ENCODE measurements around the gene PTPRA.

Gene PTPRA

GRCh38 chr20:2849529-2849928, 23.8 kb upstream of the PTPRA start:
- DNase-seq (ENCODE audit: low read depth) = no peak

- no peak for DNase-seq (ENCODE audit: low read depth)
Measured at GRCh38 chr20:2851086-2851485, 22.2 kb upstream of the PTPRA start.

DNA sequence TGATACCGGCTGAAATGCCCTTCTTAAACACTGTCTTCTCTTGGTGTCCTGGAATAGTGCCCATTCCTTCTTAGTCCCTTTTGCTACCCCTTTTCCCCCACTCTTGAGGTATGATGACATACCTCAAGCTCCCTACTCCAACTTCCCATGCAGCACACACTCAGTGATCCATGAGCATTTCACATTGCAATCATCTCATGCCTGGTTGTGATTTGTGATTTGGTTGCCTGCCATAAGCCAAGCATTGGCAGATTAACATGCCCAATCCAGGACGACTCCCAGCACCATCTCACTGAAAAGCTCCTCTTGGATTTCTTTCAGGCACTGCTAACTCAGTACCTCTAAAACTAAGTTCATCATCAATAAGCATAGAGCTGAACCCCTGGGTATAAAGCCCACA, 14.7 kb upstream of the PTPRA start:
- no peak for DNase-seq (ENCODE audit: low read depth)

DNA sequence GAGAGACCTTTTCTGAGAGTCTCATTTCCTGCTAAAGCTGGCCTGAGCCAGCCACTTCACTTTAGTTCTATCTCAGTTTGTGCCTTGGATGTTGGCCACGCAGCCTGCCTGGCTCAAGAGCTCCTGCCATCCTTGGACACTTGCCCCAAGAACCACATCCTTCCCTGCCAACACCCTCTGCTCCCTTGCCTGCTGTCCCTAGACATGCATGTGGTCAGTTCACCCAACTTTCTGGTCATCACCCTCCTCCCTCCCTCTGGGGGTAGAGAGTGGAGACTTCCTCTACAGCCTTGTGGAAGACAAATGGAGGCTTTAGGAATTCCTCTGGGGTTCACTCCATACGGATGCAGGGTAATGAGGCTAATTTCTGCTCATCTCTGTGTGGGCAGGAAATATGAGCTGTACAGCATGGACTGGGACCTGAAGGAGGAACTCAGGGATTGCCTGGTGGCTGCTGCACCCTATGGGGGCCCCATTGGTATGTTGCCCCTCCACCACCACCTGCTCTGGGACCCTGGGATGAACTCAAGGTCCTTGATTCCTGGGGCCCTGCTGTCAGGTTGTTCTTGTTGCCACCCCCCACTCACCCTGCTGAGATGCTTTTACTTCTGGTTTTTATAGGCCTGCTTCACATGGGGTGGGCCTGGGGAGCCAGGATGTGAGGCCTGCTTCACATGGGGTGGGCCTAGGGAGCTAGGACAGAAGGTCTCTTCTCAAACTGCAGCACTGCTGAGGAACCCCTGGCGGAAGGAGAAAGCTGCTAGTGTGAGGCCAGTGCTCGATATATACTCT, 13.8 kb upstream of the PTPRA start:
- DNase-seq (ENCODE audit: low read depth) = peak; percentile 81

GRCh38 chr20:2864626-2865025, 8.7 kb upstream of the PTPRA start:
- DNase-seq (ENCODE audit: low read depth) = no peak

DNA sequence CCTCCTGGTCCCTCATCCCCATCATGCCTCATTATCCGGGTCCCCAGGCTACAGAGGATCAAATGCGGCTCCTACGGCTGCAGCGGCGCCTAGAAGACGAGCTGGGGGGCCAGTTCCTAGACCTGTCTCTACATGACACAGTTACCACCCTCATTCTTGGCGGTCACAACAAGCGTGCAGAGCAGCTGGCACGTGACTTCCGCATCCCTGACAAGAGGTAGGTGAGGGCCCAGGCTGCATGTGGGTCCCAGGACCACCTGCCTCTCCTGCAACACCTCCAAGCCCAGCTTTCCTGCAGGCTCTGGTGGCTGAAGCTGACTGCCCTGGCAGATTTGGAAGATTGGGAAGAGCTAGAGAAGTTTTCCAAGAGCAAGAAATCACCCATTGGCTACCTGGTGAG, 8.2 kb upstream of the PTPRA start:
- no peak for DNase-seq (ENCODE audit: low read depth)

GRCh38 chr20:2865630-2866029, 7.7 kb upstream of the PTPRA start:
- DNase-seq (ENCODE audit: low read depth) = no peak

DNA sequence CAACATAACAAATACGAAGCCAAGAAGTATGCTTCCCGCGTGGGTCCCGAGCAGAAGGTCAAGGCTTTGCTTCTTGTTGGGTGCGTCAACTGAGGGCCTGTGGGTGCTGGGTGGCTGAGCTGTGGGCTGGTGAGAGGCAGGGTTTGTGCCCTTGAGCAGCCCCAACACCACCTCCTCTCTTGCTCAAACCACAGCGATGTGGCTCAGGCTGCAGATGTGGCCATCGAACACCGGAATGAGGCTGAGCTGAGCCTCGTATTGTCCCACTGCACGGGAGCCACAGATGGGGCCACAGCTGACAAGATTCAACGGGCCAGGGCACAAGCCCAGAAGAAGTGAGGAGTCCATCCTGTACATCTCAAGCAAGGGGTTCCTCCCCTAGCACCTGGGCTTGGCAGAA, 7.0 kb upstream of the PTPRA start:
- no peak for DNase-seq (ENCODE audit: low read depth)

DNA sequence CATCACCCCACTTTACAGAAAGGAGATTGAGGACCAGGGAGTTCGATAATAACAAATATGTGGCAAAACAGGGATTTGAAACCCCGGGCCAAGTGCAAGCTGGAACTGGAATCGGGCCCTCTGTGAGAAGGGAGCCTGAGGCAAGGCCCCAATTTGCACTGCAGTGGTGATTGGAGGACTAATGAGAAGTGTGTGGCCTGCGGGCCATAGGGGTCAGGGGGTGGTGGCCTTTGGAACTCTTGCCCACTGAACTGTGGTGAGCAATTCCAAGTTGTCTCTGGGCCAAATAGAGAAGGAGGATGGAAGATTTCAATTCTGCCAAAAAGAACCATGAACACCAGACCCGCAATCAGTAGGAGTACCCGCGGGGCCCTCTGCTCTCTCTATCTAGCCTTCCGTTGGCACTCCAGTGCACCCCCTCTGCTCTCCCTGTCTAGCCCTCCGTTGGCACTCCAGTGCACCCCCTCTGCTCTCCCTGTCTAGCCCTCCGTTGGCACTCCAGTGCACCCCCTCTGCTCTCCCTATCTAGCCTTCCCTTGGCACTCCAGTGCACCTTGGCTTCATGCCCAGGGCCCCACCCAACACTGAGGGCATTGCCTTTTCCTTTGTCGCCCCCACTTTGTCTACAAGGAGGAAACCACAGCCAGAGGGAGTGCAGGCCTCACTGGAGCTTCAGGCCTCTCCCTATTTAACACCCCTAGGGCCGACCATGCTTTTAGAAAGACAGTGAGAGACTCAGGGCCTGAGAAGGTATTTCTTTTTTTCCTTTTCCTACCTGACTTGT, 6.0 kb upstream of the PTPRA start:
- no peak for DNase-seq (ENCODE audit: low read depth)

GRCh38 chr20:2869381-2869780, 3.9 kb upstream of the PTPRA start:
- no peak for DNase-seq (ENCODE audit: low read depth)

DNA sequence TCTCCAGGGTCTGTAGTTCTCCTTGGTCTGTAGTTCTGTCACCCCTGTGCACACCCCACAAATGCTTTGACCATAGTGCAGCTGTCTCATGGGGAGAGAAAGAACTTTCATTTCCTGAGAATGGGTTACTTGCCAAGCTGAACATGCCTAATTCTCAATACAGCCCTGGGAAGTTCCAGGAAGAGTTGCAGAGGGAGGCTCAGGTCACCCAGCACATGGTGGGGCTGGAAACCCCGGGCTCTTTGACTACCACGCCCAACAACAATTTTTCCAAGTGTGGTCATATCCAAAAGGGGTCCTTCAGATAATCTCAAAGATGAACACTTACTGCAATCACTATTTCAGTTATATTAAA, 2.2 kb upstream of the PTPRA start:
- DNase-seq (ENCODE audit: low read depth) = no peak

DNA sequence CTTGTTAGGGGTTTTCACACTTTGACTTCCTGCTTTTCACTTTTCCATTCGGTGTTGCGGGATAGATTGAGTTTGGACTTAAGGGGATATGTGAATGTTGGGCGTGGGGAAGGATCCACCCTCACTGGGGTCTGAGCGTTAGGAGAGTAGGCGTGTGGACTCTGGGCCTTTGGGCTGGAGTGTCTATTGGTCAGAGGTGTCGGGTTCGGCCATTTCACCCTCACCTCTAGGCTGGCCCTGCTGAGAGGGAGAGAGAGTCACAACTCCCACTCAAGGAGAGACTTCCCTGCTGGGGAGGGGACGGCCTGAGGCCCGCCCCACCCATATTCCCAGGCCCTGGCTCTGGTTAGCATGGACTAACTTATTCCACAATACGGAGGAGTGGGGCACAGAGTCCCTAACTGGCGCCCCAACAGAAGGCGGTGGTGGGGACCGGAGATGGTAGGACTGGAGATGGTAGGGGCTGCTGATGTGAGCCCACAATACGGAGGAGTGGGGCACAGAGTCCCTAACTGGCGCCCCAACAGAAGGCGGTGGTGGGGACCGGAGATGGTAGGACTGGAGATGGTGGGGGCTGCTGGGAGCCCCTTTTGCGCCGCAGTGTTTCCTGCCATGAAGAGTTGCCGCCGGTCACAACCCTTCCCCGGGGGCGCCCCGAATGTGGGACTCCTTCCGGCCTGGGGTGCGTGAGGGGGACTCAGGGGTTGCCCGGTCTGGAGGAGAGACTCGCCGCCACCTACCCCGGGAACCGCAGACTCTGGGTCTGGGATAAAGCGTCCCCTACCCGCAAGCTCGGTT, 1.4 kb upstream of the PTPRA start:
- DNase-seq (ENCODE audit: low read depth) = no peak

DNA sequence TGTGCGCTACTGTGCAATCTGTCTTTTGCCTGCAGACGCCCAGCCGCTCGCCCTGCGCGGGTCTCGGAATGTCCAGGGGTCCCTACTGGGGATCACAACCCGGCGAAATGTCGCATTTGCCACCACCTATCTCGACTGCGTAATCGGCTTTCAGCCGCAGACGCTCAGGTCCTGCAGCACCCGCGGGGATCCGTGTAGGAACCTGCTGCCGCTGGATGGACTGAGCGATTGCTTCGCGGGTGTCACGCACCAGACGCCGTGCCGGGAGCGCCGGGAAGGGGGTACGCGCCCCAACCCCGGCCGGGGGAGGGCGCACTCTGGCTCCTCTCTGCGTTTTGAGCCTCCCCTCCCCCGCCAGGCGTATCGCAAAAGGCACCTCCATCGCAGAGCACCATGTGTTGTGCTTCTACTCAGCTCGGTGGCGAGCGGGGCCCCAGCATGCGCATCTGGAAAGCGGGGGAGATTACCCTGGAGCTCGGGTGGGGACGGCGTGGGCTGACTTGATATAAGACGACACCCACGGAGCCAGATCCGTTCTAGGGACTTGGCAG, 747 bp upstream of the PTPRA start:
- no peak for DNase-seq (ENCODE audit: low read depth)

DNA sequence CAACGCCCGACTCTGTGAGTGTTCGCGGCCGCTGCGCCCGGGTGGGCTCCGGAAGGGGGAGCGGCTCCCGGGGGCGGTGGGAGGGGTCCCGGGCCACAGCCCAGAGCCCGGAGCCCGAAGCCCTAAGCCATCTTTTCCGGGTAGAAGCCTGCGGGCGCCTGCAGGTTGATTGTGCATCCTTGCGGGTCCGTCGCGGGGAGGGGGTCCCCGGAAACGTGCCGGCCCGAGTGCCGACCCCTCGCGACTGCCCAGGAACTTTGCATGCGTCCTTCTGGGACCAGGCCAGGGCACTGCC, 413 bp downstream of the PTPRA start:
- no peak for DNase-seq (ENCODE audit: low read depth)

DNA sequence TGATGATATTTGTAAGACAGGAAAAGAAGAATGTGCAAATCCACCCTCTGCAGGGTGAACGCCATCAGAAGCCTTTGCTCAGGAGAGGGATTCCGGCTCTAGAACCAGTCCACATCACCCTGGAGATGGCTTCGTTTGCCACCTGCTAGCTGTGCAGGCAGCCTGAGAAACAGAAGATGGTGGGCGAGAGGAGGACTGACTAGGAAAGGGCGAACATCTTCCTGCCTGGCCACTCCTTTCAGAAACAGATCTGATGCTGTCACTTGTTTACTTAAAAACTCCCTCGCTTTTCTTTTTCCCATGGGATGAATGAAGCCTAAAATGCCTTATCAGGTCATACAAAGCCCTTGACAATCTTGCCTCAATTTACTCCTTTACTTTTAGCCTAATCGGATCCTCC, 1.2 kb downstream of the PTPRA start:
- DNase-seq (ENCODE audit: low read depth) = no peak

DNA sequence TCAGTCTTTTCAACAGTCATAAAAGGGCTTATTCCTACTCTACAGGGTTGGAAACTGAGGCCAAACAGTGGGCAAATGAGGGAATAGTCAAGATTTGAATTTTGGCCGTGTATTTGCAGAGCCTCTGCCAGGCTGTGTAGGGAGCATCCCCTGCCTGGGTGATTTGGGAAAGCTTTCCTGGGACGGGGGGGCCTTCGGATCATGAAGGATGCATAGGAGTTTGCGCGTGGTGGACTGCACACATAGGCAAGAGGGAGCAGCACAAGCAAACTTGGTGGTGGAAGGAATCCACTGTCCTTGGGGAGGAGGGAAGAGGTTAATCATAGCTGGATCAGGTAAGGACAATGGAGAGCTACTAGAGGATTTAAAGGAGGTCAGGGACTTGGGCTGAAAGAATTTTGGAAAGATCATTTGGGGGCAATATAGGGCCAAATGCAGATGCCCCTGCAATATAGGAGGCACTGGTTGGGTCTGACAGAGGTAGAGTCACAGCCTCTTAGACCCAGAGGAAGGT, 2.5 kb downstream of the PTPRA start:
- DNase-seq (ENCODE audit: low read depth) = no peak

- no peak for DNase-seq (ENCODE audit: low read depth)
Measured at GRCh38 chr20:2878515-2878914, 5.2 kb downstream of the PTPRA start.

DNA sequence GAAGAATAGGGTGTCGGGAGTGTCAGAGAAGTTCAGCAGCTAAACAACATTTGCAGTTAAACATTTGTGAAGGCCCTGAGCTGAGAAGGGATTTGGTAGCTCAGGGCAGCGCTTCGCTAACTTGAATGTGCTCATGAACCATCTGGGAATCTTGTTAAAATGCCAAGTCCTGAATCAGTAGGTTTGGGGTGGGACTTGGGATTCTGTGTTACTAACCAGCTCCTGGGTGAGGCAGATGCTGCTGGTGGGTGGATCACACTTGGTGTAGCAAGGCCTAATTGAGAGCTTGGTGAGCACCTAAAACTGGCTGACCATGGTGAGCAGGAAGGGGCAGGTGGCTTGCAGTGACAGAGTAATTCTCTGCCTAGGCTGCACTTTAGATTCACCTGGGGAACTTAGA, 5.9 kb downstream of the PTPRA start:
- peak; percentile 77 for DNase-seq (ENCODE audit: low read depth)

DNA sequence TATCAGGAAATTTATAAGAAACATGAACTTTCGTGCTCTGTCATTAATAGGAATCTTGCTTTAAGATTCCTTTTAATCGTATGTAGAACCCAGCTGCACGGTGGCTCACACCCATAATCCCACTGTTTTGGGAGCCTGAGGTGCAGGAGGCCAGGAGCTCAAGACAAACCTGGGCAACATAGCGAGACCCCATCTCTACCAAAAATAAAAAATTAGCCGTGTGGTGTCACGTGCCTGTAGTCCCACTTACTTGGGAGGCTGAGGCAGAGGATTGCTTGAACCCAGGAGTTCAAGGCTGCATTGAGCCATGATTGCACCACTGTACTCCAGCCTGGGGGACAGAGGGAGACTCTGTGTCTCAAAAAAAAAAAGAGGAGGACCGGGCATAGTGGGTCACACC, 7.4 kb downstream of the PTPRA start:
- DNase-seq (ENCODE audit: low read depth) = no peak

- no peak for DNase-seq (ENCODE audit: low read depth)
Measured at GRCh38 chr20:2883726-2884637, 10.7 kb downstream of the PTPRA start.

GRCh38 chr20:2887715-2888114, 14.4 kb downstream of the PTPRA start:
- DNase-seq (ENCODE audit: low read depth) = no peak
